AG20443 (cell line): ENCODE results near the gene AFAP1L2.

ENCODE experiments used
- DNase-seq: peaks from one replicate; pipeline ENCODE4 v3.0.0; 2012; ENCODE audit warnings: low spot score, mixed read lengths

Gene AFAP1L2

GRCh38 chr10:114271075-114271778 lies 133.1 kb downstream of the AFAP1L2 start:
- DNase-seq: no peak

GRCh38 chr10:114266521-114266920 lies 137.8 kb downstream of the AFAP1L2 start:
- no peak for DNase-seq

- DNase-seq: peak; percentile 60
Measured at GRCh38 chr10:114265392-114266053, 138.8 kb downstream of the AFAP1L2 start.

- DNase-seq: no peak
Measured at GRCh38 chr10:114262496-114262895, 141.8 kb downstream of the AFAP1L2 start.

- DNase-seq: peak; percentile 68
Measured at GRCh38 chr10:114261076-114261475, 143.2 kb downstream of the AFAP1L2 start.

GRCh38 chr10:114260366-114260765 lies 143.9 kb downstream of the AFAP1L2 start:
- DNase-seq: no peak

GRCh38 chr10:114259824-114260223 lies 144.5 kb downstream of the AFAP1L2 start:
- peak; percentile 87 for DNase-seq

- no peak for DNase-seq
Measured at GRCh38 chr10:114258274-114258840, 145.9 kb downstream of the AFAP1L2 start.

GRCh38 chr10:114257498-114257897 lies 146.8 kb downstream of the AFAP1L2 start:
- DNase-seq: no peak

- no peak for DNase-seq
Measured at GRCh38 chr10:114256822-114257221, 147.5 kb downstream of the AFAP1L2 start.

GRCh38 chr10:114256008-114256765 lies 148.1 kb downstream of the AFAP1L2 start:
- no peak for DNase-seq

- no peak for DNase-seq
Measured at GRCh38 chr10:114255227-114255626, 149.1 kb downstream of the AFAP1L2 start.

GRCh38 chr10:114252883-114253282 lies 151.4 kb downstream of the AFAP1L2 start:
- no peak for DNase-seq

GRCh38 chr10:114252092-114252491 lies 152.2 kb downstream of the AFAP1L2 start:
- no peak for DNase-seq

- DNase-seq: no peak
Measured at GRCh38 chr10:114250716-114251115, 153.6 kb downstream of the AFAP1L2 start.

- no peak for DNase-seq
Measured at GRCh38 chr10:114250236-114250635, 154.1 kb downstream of the AFAP1L2 start.

- no peak for DNase-seq
Measured at GRCh38 chr10:114246679-114247305, 157.5 kb downstream of the AFAP1L2 start.

- DNase-seq: no peak
Measured at GRCh38 chr10:114245121-114245791, 159.0 kb downstream of the AFAP1L2 start.
